Head of caudate nucleus (tissue), 42 donors: Measurements from ENCODE around the gene FRMD8.
A peak's percentile ranks its signal among the peaks of the same experiment; 100 is the strongest.
"Not testable (repeated sequence)": the region's sequence is repeated elsewhere in the genome, so short reads cannot be mapped to it uniquely, and the experiment has no call there.

ENCODE experiments used
- DNase-seq, 42 donors: peaks; one replicate each; pipeline versions ENCODE4 v3.0.0 to v3.0.0-alpha.2; 2020 to 2021; ENCODE audit warnings: mixed read lengths in 7 of 42
- intact Hi-C: fragments of 100-400 bp; cut with DNase I; formaldehyde crosslinking; loops from one replicate; pipeline ENCODE4 v1.15.0; 2022

FRMD8 gene

DNA sequence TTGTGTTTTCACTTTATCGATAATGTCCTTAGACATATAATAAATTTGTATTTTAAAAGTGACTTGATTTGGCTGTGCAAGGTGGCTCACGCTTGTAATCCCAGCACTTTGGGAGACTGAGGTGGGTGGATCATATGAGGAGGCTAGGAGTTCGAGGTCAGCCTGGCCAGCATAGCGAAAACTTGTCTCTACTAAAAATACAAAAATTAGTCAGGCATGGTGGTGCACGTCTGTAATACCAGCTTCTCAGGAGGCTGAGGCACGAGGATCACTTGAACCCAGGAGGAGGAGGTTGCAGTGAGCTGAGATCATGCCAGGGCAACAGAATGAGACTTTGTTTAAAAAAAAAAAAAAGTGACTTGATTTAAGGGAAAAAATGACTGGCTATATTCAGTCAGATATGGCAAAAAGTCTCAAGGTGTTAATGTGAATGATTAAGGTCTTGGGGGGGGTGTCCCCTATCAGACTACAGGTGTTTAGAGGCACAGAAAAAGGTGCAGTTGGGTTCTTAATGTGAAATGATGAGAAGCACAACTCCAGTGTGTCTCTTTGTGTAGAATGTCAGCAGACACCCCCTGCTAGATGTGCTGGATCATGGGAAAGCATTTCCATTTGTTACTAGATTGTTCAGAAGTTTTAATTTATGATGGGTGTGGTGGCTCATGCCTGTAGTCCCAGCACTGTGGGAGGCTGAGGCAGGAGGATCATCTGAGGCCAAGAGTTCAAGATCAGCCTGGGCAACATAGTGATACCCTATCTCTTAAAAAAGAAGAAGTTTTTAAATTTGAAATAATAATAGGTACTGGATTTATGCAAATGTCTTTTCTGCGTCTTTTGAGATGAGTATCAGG is 53.1 kb downstream of the FRMD8 start:
- DNase-seq = peak in 8 of 42 donors; percentile 3 to 36 (median 18)
- intact Hi-C loops = no loop called here

DNA sequence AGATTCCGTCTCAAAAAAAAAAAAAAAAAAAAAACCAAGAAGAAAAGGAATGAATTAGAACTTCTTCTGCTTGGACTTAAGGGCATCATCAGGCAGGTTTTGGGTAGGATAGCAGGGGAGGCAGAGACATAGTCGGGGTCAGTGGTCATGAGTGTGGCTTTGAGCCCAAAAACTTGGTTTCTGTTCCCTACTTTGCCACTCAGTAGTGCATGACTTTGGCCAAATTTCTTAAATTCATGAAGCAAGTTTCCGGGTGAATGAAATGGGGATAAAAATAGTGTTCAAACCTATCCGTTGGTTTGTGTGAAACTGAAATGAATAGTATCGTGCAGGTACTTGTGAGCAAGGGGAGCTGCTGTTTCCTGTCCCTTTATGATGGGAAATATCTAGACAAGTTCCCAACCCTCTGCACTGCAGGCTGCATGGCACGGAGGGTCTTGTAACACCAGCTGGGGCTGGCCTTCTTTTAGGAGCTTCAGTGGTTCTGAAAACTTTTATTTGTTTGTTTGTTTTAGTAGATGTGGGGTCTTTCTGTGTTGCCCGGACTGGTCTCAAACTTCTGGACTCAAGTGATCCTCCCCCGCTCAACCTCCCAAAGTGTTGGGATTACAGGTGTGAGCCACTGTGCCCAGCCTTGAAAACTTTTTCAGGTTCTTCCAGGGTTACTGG is 54.5 kb downstream of the FRMD8 start:
- DNase-seq = peak in 5 of 42 donors; percentile 5 to 29 (median 19)
- intact Hi-C loops = no loop called here

DNA sequence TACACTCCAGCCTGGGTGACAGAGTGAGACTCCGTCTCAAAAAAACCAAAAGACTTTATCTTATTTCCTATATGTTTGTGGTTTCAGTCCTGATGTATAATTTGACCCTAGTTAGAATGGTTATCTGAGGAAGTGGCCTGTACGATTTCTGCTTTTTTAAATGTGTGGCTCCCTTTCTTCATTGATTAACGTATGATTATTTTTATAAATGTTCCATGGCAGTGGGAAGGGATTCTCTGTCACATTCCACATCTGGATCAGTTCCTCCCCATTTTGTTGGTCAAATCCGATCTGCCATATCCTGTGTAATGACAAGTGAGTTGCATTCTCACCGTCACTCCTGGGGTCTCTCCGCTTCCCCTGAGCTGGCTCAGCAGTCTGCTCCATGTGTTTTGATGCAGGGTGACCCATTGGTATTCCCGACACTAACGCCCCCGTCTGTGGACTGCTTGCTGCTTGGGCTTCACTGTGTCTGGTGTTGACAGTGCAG is 56.5 kb downstream of the FRMD8 start:
- DNase-seq = peak in 3 of 42 donors; percentile 19 to 30 (median 26)
- intact Hi-C loops = no loop called here

DNA sequence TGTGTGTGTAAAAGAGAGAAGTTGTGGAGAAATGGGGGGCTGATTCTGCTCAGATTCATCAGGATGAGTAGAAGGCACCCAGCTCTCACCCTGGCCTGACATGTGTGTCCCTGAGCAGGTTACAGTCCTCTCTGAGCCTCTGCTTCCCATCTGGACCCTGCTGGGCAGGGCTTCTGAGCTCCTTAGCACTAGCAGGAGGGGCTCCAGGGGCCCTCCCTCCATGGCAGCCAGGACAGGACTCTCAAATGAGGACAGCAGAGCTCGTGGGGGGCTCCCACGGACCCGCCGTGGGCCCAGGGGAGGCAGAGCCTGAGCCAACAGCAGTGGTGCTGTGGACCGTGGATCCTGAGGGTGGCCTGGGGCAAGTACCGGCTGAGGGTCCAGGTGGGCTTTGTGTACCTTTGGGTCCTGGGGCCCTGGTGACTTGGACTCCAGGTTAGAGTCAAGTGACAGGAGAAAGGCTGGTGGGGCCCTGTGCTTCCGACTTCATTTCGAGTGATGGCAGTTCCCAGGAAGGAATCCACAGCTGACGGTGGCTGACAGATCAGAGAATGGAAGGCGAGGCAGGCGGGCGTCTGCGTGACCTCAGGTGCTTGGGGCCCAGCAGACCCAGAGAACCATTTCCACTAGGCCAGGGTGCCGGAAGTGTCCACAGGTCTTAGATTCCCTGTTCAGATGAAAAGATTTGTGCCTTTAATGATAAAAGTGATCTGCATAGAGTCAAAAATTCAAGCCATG is 58.0 kb downstream of the FRMD8 start:
- DNase-seq = peak in 3 of 42 donors; percentile 24 to 55 (median 27)
- intact Hi-C loops = no loop called here

DNA sequence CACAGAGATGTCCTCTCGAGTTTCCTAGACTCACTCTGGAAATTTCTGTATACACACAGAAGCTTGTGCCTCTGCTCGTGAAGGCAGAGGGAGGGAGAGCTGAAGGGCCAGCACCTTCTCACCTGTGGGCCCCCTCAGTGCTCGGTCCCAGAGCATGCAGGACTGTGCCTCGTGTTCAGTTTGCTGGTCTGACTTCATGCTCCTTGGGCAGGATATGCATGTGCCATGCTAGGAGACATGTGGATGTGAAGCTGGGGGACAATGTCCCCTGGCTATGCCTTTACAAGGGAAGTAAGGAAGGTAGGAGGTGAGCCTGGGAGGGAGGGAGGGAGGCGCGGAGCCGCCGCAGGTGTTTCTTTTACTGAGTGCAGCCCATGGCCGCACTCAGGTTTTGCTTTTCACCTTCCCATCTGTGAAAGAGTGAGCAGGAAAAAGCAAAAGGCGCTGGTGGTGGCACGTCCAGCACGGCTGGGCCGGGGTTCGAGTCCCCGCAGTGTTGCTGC is 58.7 kb downstream of the FRMD8 start:
- intact Hi-C loops = no loop called here
- DNase-seq = peak in 3 of 42 donors; percentile 5 to 37 (median 22)

DNA sequence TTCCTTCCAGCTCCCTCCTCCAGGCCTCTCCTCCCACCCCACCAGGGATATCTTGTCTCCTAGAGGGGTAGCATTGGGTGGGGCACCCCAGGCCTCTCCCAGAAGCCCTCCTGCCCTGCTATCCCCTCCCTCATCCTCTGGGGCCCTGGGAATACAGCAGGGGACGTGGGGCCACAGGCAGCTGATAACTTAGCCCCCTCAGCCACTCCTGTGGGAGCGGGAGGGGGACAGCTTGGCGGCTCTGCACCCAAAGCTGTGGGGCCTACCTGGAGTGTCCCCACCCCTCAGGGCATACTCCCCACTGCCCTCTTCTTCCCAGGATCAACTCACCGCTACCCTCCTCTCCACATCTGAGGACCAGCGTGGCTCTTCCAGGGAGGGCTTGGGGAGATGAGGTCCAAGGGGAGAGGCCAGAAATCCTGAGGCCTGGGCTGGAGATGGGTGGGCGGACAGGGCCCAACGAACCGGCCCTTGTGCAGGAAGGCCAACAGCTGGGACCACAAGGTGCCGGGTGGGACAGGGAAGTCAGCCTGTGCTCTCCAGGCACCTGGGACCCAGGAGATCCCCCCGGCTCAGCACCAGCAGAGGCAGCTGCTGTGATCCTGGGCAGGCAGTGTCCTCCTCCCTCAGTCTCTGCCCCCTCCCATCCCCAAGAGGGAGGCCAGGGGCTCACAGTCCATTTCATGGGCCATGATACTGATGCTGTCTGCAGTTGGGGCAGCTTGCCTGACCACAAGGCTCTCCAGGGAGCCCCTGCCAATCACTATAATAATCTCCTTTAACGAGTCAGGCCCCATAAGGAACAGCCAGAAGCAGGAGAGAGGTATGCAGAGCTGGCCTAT is 59.4 kb downstream of the FRMD8 start:
- peak in 4 of 42 donors; percentile 3 to 32 (median 22) for DNase-seq
- intact Hi-C loops = no loop called here

DNA sequence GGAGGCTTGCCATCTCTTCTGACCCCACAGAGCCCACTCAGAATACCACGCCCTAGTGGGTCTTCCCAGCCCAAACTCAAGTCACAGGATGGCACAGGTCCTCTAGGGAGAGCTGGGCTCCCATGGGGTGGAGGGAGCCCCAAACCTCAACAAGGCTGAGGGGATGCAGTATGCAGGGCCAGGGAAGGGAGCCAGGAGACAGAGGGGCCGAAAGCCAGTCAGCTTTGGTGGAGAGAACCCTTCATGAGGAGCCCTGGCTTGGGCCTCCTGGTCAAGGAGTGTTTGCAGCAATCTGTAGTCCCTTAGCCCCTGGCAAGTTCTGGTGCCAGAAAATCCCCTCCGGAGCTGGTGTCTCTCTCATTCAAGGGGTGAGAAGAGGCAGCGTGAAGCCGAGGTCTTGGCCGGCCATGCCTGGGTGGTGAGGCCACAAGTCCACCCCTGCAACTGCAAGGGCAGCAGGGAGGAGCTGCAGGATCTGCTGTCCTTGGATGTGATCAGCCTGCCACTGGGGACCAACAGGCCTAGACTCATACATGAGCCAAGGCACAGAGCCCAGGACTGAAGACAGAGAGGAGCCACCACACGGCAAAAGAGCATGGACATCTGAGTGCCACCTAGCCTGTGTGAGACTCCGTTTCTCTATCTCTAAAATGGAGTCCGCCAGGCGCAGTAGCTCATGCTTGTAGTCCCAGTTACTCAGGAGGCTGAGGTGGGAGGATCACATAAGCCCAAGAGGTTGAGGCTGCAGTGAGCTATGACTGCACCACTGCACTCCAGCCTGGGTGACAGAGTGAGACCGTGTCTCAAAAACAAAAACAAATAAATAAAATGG is 60.2 kb downstream of the FRMD8 start:
- DNase-seq = peak in 4 of 42 donors; percentile 5 to 36 (median 25)
- intact Hi-C loops = no loop called here

DNA sequence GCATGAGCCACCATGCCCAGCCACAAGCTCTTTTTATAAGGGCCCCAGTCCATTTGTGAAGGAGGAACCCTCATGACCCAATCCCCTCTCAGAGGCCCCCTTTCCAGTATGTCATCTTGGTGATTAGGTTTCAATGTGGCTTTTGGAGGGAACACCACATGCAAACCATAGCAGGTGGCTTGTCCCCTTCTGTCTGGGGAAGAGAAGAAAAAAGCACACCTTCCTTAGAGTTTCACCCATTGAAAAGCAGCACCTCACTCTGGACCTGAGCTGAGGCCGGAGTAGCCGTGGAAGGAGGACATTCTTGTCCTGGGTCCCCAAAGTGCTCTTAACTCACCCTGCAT is 61.6 kb downstream of the FRMD8 start:
- intact Hi-C loops = no loop called here
- peak in 2 of 42 donors; percentile 1 to 8 for DNase-seq

DNA sequence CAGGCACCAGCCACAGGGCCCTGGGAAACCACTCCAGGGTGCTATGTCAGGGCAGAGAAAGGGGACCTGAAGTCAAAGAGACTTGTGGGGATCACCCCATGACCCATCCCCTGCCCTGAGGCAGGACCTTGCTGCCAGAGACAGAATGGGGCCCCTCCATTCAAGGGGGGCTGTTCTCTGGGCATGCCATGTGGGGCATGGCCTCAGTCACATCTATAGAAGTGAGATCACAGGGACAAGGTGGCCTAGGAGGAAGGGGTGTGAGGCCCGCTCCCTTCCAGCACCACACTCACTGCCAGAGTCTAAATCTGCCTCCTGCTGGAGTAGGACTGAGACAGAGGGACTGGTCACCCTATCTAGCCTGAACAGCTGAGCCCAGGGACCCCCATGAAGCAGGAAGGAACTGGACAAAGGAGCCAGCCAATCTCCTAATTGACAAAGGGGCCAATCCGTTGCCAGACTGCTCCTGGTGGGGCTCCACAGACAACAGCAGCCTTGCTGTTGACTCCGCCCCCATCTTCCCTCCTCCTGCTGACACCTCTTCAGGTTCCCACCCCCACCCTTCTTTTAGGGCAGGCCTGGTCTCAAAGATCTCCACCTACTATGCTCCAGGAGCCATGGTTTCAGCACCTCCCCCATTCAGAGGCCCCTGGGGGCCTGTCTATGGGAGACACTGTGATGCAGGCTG is 62.1 kb downstream of the FRMD8 start:
- intact Hi-C loops = no loop called here
- peak in 7 of 42 donors; percentile 7 to 36 (median 23) for DNase-seq

DNA sequence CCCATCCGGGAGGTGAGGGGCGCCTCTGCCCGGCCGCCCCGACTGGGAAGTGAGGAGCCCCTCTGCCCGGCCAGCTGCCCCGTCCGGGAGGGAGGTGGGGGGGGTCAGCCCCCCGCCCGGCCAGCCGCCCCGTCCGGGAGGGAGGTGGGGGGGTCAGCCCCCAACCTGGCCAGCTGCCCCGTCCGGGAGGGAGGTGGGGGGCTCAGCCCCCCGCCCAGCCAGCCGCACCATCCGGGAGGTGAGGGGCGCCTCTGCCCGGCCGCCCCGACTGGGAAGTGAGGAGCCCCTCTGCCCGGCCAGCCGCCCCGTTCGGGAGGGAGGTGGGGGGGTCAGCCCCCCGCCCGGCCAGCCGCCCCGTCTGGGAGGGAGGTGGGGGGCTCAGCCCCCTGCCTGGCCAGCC is 64.9 kb downstream of the FRMD8 start:
- intact Hi-C loops, DNase-seq: not testable (repeated sequence)

DNA sequence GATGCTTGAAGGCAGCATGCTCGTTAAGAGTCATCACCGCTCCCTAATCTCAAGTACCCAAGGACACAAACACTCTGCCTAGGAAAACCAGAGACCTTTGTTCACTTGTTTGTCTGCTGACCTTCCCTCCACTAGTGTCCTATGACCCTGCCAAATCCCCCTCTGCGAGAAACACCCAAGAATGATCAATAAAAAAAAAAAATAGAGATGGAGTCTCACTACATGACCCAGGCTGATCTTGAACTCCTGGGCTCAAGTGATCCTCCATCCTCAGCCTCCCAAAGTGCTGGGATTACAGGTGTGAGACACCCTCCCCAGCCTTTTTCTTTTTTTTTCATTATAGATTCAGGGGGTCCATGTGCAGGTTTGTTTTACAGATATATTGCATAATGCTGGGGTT is 65.8 kb downstream of the FRMD8 start:
- DNase-seq, intact Hi-C loops: not testable (repeated sequence)

DNA sequence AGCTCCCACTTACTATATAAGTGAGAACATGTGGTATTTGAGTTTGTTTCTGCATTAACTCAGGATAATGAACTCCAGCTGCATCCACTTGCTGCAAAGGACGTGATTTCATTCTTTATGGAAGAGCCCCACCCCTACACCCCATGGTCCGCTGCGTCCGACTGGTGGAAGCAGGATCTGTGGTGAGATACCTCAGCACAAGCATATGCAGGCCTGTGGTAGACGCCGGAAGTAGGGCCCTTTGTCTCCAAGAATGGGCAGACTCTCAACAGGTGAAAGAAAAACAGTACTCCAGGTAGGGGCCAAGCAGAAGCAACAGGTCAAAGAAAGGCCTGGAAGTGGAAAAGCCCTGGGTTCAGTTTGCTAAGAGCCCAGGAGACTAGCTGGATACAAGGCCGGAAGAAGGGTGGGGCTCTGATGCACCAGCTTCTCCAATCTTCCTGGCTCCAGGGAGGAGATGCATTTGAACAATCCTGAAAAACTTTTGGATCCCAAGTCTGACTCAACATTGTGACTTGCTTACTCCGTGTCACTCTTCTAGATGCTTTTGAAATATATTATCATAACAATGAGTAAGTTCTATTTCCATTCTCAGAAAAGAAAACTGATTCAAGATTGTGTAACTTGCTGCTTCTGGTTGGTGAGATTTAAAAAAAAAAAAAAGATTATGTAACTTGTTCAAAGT is 66.5 kb downstream of the FRMD8 start:
- DNase-seq = peak in 8 of 42 donors; percentile 22 to 61 (median 36)
- intact Hi-C loops = no loop called here

DNA sequence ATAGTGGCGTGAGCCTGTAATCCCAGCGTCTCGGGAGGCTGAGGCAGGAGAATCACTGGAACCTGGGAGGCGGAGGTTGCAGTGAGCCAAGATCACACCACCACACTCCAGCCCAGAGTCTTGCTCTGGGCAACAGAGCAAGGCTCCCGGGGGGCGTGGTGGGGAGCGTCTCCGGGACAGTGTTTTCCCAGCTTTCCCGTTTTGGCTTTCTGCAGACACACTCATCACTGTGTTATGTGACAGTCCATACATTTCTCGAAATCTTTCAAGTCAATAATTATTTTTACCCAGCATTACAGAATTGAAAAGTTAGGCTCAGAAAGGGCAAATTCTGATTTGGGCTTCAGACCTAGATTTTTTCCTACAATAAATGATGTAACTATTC is 67.9 kb downstream of the FRMD8 start:
- peak in 3 of 42 donors; percentile 30 to 43 (median 34) for DNase-seq
- intact Hi-C loops = no loop called here

DNA sequence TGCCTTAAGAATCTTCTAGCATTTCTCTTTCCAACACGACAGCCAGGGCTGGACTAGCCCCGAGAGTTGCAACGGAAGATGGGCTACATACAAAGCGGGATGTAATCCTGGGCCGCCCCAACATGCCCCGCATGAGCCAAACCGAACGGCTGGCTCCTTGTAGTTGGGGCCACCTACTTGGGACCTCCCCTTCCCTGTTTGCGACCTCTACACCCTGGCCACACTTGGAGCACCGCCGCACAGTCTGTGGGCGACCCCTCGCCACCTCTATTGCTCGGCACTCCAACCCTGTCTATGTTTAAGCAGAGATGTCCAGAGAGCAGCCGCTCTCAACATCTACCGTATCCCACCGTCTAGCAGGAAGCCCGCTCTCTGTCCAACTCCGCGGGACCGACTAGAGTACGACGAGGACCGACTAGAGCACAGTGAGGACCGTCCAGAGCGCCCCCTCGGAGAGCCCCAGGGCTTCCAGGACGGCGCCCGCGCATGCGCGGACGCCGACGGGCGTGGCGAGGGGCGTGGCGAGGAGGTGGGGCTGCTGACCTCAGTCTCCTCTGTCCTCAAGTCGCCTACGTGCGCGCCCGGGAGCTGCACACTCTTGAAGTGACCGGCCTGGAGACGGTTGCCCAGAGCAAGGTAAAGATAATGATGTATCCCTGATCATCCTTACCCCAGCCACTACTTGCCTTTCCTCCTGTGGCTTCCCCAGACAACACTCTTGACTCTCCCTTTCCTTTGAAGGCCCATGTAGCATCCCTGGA is 68.4 kb downstream of the FRMD8 start:
- intact Hi-C loops = no loop called here
- peak; percentile 82 to 96 (median 91) for DNase-seq

DNA sequence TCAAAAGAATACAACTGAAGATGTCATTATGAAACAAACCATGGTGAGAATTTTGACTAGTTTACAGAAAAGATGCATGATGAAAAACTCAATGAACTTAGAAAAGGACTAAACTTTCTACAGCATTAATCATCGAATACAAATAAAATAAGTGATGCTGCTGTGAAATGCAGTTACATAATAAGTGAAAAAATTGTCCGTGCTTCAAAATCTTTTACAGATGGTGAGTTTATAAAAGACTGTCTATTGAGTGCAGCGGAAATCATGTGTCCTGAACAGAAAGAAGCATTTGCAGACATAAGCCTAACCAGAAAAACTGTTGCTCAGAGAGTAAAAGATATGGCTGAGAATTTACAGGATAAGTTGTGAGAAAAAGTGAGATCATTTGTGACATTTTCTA is 70.0 kb downstream of the FRMD8 start:
- intact Hi-C loops = no loop called here
- no peak for DNase-seq

DNA sequence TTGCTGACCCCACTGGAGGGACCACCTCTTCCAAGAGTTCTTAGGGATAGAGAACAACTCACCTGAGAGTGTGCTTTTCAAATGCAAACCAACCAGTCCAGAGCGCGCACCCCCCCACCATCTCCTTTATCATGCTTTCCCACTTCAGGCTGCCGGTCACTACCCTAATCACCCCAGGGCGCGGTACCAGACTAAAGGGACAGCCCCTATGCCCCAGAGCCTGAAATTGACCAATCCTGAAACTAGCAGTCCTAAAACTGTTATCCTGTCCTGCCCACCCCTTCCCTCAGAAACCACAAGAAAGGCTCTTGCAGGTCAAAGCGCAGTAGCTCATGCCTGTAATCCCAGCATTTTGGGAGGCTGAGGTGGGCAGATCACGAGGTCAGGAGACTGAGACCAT is 73.1 kb downstream of the FRMD8 start:
- DNase-seq = peak in 1 of 42 donors; percentile 6
- intact Hi-C loops = no loop called here
